ENCODE data around the gene ABAT.

DNA sequence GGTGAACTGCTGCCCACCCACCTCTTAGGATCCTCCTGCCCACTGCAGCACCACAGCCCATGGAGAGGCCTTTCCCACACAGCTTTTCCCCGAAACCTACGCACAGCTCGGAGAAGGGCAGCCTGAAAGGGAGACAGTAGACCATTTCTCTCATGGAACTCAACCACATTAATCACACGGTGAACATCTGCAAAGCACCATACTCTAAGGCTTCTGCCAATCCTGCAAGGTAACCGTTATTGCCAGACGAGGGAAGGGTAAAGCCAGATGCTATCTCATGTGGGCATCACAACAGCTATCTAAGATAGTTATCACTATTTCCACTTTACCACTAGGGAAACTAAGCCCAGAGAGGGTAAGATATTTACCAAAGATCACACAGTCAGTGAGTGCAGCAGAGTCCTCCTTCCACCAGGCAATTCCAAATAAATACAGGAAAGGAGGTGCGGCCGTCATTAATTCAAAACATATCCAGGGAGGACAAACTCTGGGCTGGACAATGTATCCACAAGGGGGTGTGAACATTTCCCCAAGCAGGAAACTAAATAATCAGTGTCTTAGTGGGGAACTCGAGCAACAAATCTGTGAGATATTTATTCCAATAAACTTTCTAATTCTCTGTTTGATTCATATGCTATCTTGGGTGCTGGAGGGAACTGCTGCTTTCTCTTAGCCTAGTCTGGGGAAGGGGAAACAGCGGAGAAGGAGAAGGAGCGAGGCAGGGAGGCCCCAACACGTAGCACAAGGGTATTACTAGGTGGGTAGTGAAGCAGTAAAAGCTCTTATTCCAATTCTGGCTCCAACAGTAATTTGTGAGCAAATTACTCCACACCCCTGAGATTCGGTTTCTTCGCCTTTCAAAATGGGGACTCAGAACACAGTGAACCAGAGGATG lies 122.3 kb downstream of the ABAT start:
- no peak for TF ChIP-seq POLR2A (IDR thresholded peaks at IDR 0.05)
- TF ChIP-seq, protein P1, sequence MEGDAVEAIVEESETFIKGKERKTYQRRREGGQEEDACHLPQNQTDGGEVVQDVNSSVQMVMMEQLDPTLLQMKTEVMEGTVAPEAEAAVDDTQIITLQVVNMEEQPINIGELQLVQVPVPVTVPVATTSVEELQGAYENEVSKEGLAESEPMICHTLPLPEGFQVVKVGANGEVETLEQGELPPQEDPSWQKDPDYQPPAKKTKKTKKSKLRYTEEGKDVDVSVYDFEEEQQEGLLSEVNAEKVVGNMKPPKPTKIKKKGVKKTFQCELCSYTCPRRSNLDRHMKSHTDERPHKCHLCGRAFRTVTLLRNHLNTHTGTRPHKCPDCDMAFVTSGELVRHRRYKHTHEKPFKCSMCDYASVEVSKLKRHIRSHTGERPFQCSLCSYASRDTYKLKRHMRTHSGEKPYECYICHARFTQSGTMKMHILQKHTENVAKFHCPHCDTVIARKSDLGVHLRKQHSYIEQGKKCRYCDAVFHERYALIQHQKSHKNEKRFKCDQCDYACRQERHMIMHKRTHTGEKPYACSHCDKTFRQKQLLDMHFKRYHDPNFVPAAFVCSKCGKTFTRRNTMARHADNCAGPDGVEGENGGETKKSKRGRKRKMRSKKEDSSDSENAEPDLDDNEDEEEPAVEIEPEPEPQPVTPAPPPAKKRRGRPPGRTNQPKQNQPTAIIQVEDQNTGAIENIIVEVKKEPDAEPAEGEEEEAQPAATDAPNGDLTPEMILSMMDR (IDR thresholded peaks at IDR 0.05): no peak

Data from tibial nerve (tissue), 3 donors.